ENCODE results near the gene ATPAF1.

Gene ATPAF1

DNA sequence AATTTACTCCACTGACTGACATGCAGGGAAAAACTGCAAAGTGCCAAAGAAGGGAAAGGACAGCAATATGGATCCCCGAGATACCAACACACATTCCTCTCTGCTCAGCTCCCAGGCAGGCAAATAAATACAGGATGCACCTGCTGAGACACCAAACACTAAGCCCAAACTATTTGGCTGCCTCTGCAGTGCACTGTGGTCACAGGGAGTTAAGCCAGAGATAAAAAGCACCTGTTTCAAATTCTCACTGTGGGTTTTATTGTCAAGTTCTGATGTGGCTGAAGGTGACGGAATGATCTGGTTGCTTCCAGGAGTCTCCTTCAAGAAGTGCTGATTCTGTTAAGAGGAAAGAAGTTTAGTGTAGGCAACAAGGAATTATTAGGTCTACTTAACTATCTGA lies 21.2 kb upstream of the ATPAF1 start:
- TF ChIP-seq, protein P1, sequence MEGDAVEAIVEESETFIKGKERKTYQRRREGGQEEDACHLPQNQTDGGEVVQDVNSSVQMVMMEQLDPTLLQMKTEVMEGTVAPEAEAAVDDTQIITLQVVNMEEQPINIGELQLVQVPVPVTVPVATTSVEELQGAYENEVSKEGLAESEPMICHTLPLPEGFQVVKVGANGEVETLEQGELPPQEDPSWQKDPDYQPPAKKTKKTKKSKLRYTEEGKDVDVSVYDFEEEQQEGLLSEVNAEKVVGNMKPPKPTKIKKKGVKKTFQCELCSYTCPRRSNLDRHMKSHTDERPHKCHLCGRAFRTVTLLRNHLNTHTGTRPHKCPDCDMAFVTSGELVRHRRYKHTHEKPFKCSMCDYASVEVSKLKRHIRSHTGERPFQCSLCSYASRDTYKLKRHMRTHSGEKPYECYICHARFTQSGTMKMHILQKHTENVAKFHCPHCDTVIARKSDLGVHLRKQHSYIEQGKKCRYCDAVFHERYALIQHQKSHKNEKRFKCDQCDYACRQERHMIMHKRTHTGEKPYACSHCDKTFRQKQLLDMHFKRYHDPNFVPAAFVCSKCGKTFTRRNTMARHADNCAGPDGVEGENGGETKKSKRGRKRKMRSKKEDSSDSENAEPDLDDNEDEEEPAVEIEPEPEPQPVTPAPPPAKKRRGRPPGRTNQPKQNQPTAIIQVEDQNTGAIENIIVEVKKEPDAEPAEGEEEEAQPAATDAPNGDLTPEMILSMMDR (IDR thresholded peaks at IDR 0.05; ENCODE audit: low read depth, low read length, missing control alignments) = no peak
- no peak for DNase-seq (ENCODE audit: low read depth)
- H3K4me3 ChIP-seq (ENCODE audit: low read depth, low read length) = no peak overlapping the region

DNA sequence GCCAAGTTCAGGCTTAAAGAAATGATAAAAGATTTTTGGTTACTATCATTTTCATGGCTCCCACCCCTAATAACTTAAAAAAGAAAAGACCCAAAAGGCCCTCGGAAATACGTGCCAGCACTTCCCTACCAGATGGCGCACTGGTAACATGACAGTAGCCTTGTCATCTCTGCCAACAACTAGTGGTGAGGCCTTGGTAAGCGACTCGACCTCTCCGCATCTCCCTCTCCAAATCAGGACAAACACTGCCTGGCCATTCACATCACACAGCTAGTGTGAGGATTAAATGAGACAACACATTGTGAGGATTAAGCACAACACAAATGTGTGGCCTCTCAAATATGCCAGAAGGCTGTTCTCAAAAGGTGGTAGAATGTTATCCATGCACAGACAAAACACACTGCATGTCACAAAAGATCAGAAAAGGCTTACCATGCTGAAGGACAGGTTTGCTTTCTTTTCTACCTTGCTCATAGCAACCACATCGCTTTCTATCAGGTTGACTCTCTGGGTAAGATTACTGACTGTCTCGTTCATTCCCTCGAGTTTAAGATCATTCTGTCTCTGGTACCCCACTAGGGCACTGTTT lies 19.9 kb upstream of the ATPAF1 start:
- TF ChIP-seq, protein P1 (IDR thresholded peaks at IDR 0.05; ENCODE audit: low read depth, low read length, missing control alignments) = no peak
- DNase-seq (ENCODE audit: low read depth) = no peak

DNA sequence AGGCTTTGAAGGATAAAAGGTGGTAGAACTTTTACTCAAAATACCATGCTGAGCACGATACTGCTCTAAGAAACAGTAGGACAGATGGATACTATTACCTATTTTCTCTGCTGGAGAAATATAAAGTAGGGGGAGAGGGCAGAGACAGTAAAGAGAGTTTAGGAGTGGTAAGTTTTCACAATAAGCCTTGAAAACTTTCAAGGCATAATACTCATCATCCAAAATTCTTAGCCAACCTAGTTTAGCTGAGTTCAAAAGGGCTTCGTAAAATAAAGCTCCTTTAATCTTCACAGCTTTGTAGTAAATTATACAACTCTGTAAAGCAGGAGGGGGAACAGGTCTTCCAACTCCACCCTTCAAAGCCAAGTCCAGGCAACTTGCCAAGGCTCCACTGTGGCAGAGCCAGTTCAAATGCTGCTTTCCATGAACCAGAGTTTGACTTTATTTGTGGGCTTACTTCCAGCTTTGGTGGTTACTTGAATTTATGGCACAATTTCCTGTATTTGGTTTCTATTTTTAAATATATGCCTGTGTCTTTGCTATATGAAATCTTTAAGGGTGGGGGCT lies 19.0 kb upstream of the ATPAF1 start:
- H3K4me3 ChIP-seq (ENCODE audit: low read depth, low read length) = no peak overlapping the region
- TF ChIP-seq, protein P1 (IDR thresholded peaks at IDR 0.05; ENCODE audit: low read depth, low read length, missing control alignments) = no peak
- DNase-seq (ENCODE audit: low read depth) = no peak

More for the DNA sequence above, 19.9 kb upstream of the ATPAF1 start:
- no peak overlapping the region for H3K4me3 ChIP-seq (ENCODE audit: low read depth, low read length)

DNA sequence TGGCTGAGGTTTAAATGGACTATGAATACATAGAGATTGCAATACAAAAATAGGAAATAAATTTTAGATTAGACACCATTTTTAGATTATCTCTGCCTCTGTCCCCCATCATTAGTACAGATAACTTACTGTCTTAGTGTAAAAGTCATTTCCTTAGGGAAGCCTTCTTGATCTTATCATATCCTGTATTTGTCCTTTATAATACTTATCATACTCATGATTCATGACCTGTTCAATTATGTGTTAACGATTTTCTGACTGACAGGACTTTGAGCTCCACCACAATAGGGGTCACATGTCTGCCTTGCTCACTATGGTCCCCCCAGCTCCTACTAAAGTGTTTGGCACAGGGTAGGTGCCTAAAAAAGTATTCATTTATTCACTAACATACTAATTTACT lies 18.1 kb upstream of the ATPAF1 start:
- TF ChIP-seq, protein P1 (IDR thresholded peaks at IDR 0.05; ENCODE audit: low read depth, low read length, missing control alignments) = no peak
- H3K4me3 ChIP-seq (ENCODE audit: low read depth, low read length) = no peak overlapping the region
- no peak for DNase-seq (ENCODE audit: low read depth)

DNA sequence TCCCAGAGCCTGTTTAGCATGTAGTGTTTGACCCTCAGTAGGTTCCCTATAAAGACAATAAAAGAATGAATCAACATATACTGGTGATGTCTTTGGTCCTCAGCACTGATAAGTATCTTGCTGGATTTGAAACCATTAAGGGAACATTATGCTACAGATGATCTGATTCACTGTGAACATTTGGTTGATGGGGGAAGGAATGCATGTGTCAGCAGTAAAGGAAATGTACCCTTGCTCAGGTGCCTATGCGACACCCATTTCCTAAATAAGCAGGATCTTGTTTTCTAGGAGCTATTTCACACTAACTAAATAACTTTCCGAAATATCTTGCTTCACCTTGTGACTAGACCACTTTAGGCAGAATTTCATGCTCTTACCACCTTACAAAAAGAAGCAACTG lies 16.5 kb upstream of the ATPAF1 start:
- TF ChIP-seq, protein P1 (IDR thresholded peaks at IDR 0.05; ENCODE audit: low read depth, low read length, missing control alignments) = no peak
- DNase-seq (ENCODE audit: low read depth) = no peak
- no peak overlapping the region for H3K4me3 ChIP-seq (ENCODE audit: low read depth, low read length)

DNA sequence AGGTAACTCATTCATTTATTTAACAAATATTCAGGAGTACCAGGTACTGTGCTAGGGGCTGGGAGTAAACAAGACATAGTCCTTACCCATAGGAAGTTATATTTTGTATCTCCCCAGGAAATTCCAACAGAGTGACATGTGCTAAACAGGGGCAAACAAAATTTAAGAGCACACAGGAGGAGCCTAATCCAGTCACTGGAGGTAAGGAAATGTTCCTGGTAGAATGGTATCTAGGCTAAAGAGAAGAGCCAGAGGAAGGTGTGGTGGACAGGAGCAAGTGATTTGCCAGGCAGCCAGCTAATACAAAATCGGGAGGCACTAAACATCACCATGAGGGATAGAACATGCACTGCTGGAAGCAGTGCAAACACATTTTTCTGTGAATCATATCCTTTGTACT lies 13.9 kb upstream of the ATPAF1 start:
- TF ChIP-seq, protein P1 (IDR thresholded peaks at IDR 0.05; ENCODE audit: low read depth, low read length, missing control alignments) = no peak
- H3K4me3 ChIP-seq (ENCODE audit: low read depth, low read length) = no peak overlapping the region
- DNase-seq (ENCODE audit: low read depth) = no peak
